HUES64 (cell line): ENCODE results near the gene CAPN13.
"Not testable (repeated sequence)": the region's sequence is repeated elsewhere in the genome, so short reads cannot be mapped to it uniquely, and the experiment has no call there.

Experiments
- H3K27ac ChIP-seq: 2 replicates; pipeline ENCODE4 v1.7.0; 2013; ENCODE audit warnings: low read depth, low read length, inconsistent platforms
- H3K27me3 ChIP-seq: 2 replicates; pipeline ENCODE4 v1.6.1; 2013; ENCODE audit warnings: mild to moderate bottlenecking, low read length; ENCODE audit not compliant: insufficient read depth
- H3K36me3 ChIP-seq: 2 replicates; pipeline ENCODE4 v1.6.1; 2013; ENCODE audit warnings: mild to moderate bottlenecking, low read length; ENCODE audit not compliant: insufficient read depth
- H3K4me1 ChIP-seq: 2 replicates; pipeline ENCODE4 v1.6.1; 2013; ENCODE audit warnings: mild to moderate bottlenecking, low read length, moderate library complexity; ENCODE audit not compliant: insufficient read depth
- H3K4me3 ChIP-seq: 2 replicates; pipeline ENCODE4 v1.5.1; 2013; ENCODE audit warnings: mild to moderate bottlenecking, low read length, moderate library complexity
- H3K9ac ChIP-seq: 2 replicates; pipeline ENCODE4 v1.6.1; 2013; ENCODE audit warnings: mild to moderate bottlenecking, low read depth, low read length
- H3K9me3 ChIP-seq: 2 replicates; pipeline ENCODE4 v1.6.1; 2013; ENCODE audit warnings: low read depth, low read length; ENCODE audit not compliant: insufficient read depth
- WGBS: fragments of 150-250, 120-280 bp; methylation state at CpG from one replicate; pipeline ENCODE4 v1.1.7; 2013; ENCODE audit warnings: missing lambda C conversion rate; 5-methylcytosine and 5-hydroxymethylcytosine counted together

The CAPN13 gene

GRCh38 chr2:30708491-30709290 is 98.6 kb downstream of the CAPN13 start:
- WGBS = 88% methylated on average over 10 of the region's 10 CpGs

GRCh38 chr2:30707304-30707903 is 99.8 kb downstream of the CAPN13 start:
- H3K4me1 ChIP-seq = no peaks in the 10 kb centered on the region
- H3K36me3 ChIP-seq = no peaks in the 10 kb centered on the region
- peaks cover 12% of the 10 kb centered on the region for H3K9me3 ChIP-seq
- H3K27ac ChIP-seq = no peak overlapping the region
- no peak overlapping the region for H3K4me3 ChIP-seq
- H3K27me3 ChIP-seq = no peaks in the 10 kb centered on the region
- no peak overlapping the region for H3K9ac ChIP-seq
- 84% methylated on average over 7 of the region's 8 CpGs for WGBS

More at GRCh38 chr2:30708491-30709290, 98.6 kb downstream of the CAPN13 start:
- H3K9ac ChIP-seq = no peak overlapping the region
- peaks cover 4% of the 10 kb centered on the region; the same call in 1 of the 2 replicates for H3K9me3 ChIP-seq
- no peaks in the 10 kb centered on the region for H3K27me3 ChIP-seq
- H3K27ac ChIP-seq = no peak overlapping the region
- H3K4me1 ChIP-seq = no peaks in the 10 kb centered on the region
- H3K4me3 ChIP-seq = no peak overlapping the region
- no peaks in the 10 kb centered on the region for H3K36me3 ChIP-seq

- Histone ChIP-seq H3K9me3 (peaks cover 19% of the 10 kb centered on the region), H3K36me3 (no peaks in the 10 kb centered on the region), H3K4me1 (no peaks in the 10 kb centered on the region), H3K27me3 (no peaks in the 10 kb centered on the region), H3K4me3 (no peak overlapping the region), H3K27ac (no peak overlapping the region), H3K9ac (no peak overlapping the region)
- WGBS = 78% methylated on average over 12 of the region's 12 CpGs
Observed at GRCh38 chr2:30706534-30707303, 100.5 kb downstream of the CAPN13 start.

GRCh38 chr2:30705711-30706533 is 101.3 kb downstream of the CAPN13 start:
- Histone ChIP-seq H3K4me3 (no peak overlapping the region), H3K4me1 (no peaks in the 10 kb centered on the region), H3K27me3 (no peaks in the 10 kb centered on the region), H3K9ac (no peak overlapping the region), H3K36me3 (no peaks in the 10 kb centered on the region), H3K27ac (no peak overlapping the region), H3K9me3 (peaks cover 27% of the 10 kb centered on the region)
- 87% methylated on average over 8 of the region's 10 CpGs for WGBS

- Histone ChIP-seq H3K4me1 (no peaks in the 10 kb centered on the region), H3K9ac (no peak overlapping the region), H3K9me3 (peaks cover 35% of the 10 kb centered on the region), H3K27me3 (no peaks in the 10 kb centered on the region), H3K27ac (no peak overlapping the region), H3K36me3 (no peaks in the 10 kb centered on the region), H3K4me3 (no peak overlapping the region)
- 89% methylated on average over 5 of the region's 5 CpGs for WGBS
Observed at GRCh38 chr2:30705056-30705455, 102.2 kb downstream of the CAPN13 start.

GRCh38 chr2:30704309-30705020 is 102.8 kb downstream of the CAPN13 start:
- H3K36me3 ChIP-seq = no peaks in the 10 kb centered on the region
- no peaks in the 10 kb centered on the region for H3K27me3 ChIP-seq
- no peaks in the 10 kb centered on the region for H3K4me1 ChIP-seq
- H3K9ac ChIP-seq = no peak overlapping the region
- H3K9me3 ChIP-seq = peaks cover 38% of the 10 kb centered on the region
- WGBS = 94% methylated on average over 3 of the region's 3 CpGs
- H3K27ac ChIP-seq = no peak overlapping the region
- H3K4me3 ChIP-seq = no peak overlapping the region

- H3K9ac ChIP-seq = no peak overlapping the region
- H3K4me3 ChIP-seq = no peak overlapping the region
- 91% methylated on average over 1 of the region's 1 CpG for WGBS
- no peaks in the 10 kb centered on the region for H3K4me1 ChIP-seq
- no peaks in the 10 kb centered on the region for H3K27me3 ChIP-seq
- H3K36me3 ChIP-seq = no peaks in the 10 kb centered on the region
- H3K9me3 ChIP-seq = peaks cover 50% of the 10 kb centered on the region
- no peak overlapping the region for H3K27ac ChIP-seq
Observed at GRCh38 chr2:30702694-30703093, 104.6 kb downstream of the CAPN13 start.

- WGBS = no CpG with 5 or more reads among the region's 2 CpGs
- H3K27me3 ChIP-seq = no peaks in the 10 kb centered on the region
- no peak overlapping the region for H3K27ac ChIP-seq
- no peaks in the 10 kb centered on the region for H3K4me1 ChIP-seq
- no peak overlapping the region for H3K9ac ChIP-seq
- no peaks in the 10 kb centered on the region for H3K36me3 ChIP-seq
- no peak overlapping the region for H3K4me3 ChIP-seq
- H3K9me3 ChIP-seq = peaks cover 52% of the 10 kb centered on the region
Observed at GRCh38 chr2:30701782-30702181, 105.5 kb downstream of the CAPN13 start.

GRCh38 chr2:30697242-30698103 is 109.8 kb downstream of the CAPN13 start:
- H3K4me3 ChIP-seq, H3K36me3 ChIP-seq, H3K4me1 ChIP-seq, H3K27me3 ChIP-seq, H3K27ac ChIP-seq, H3K9ac ChIP-seq: not testable (repeated sequence)
- peaks cover 41% of the 10 kb centered on the region for H3K9me3 ChIP-seq
- 90% methylated on average over 15 of the region's 18 CpGs for WGBS

- Histone ChIP-seq H3K27ac (no peak overlapping the region), H3K4me3 (no peak overlapping the region), H3K27me3 (no peaks in the 10 kb centered on the region), H3K4me1 (no peaks in the 10 kb centered on the region; the same call in 1 of the 2 replicates), H3K36me3 (no peaks in the 10 kb centered on the region), H3K9me3 (peaks cover 23% of the 10 kb centered on the region), H3K9ac (no peak overlapping the region)
- WGBS = 98% methylated on average over 4 of the region's 4 CpGs
Observed at GRCh38 chr2:30695749-30696148, 111.5 kb downstream of the CAPN13 start.
